LNCAP (cell line): Measurements from ENCODE around the gene TECRL.

Experiments
- CTCF ChIP-seq: fragments of 450-650 bp; IDR thresholded peaks from 2 replicates; pipeline ENCODE4 v1.5.1; 2017; ENCODE audit warnings: mild to moderate bottlenecking

TECRL gene

GRCh38 chr4:64409300-64409699 is at the start of gene TECRL:
TSS of gene TECRL (minus strand) at chr4:64409450. CDS start at chr4:64409351, 99 bp downstream.
- TF ChIP-seq CTCF = no peak

- TF ChIP-seq CTCF = no peak
These were observed 23.4 kb upstream of the TECRL start for GRCh38 chr4:64432674-64433073.

- TF ChIP-seq CTCF = no peak
These were observed 21.7 kb upstream of the TECRL start for GRCh38 chr4:64430933-64431332.

- no peak for TF ChIP-seq CTCF
These were observed 8.7 kb upstream of the TECRL start for GRCh38 chr4:64417974-64418373.

GRCh38 chr4:64407000-64407399 is 2.2 kb downstream of the TECRL start:
- TF ChIP-seq CTCF = no peak

- TF ChIP-seq CTCF = no peak
These were observed 3.5 kb downstream of the TECRL start for GRCh38 chr4:64405761-64406160.

GRCh38 chr4:64402684-64403083 is 6.6 kb downstream of the TECRL start:
- no peak for TF ChIP-seq CTCF

GRCh38 chr4:64399313-64400109 is 9.7 kb downstream of the TECRL start:
- no peak for TF ChIP-seq CTCF
